ENCODE results near the gene DNAH1. TPM values are rescaled to one million over a fixed set of nuclear protein-coding genes. Genes with fewer than 3 reads are reported as not detected.

DNAH1 gene
- total and polyA plus RNA-seq, 2 experiments from 2014 or later = 4.0 to 4.2 TPM

- no peak for TF ChIP-seq EZH2 (IDR thresholded peaks at IDR 0.05; ENCODE audit: borderline replicate concordance)
- TF ChIP-seq, protein P1, sequence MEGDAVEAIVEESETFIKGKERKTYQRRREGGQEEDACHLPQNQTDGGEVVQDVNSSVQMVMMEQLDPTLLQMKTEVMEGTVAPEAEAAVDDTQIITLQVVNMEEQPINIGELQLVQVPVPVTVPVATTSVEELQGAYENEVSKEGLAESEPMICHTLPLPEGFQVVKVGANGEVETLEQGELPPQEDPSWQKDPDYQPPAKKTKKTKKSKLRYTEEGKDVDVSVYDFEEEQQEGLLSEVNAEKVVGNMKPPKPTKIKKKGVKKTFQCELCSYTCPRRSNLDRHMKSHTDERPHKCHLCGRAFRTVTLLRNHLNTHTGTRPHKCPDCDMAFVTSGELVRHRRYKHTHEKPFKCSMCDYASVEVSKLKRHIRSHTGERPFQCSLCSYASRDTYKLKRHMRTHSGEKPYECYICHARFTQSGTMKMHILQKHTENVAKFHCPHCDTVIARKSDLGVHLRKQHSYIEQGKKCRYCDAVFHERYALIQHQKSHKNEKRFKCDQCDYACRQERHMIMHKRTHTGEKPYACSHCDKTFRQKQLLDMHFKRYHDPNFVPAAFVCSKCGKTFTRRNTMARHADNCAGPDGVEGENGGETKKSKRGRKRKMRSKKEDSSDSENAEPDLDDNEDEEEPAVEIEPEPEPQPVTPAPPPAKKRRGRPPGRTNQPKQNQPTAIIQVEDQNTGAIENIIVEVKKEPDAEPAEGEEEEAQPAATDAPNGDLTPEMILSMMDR (IDR thresholded peaks at IDR 0.05; ENCODE audit: poor library complexity) = peak; percentile 43
- 46% methylated on average over 10 of the region's 10 CpGs for WGBS (ENCODE audit: low lambda C conversion rate, missing lambda C conversion rate)
- Histone ChIP-seq H3K79me2 (no peaks in the 10 kb centered on the region), H3K4me3 (no peak overlapping the region), H4K20me1 (ENCODE audit: insufficient read depth, poor library complexity, severe bottlenecking) (no peaks in the 10 kb centered on the region), H3K9me3 (ENCODE audit: low read depth) (no peaks in the 10 kb centered on the region), H3K4me1 (ENCODE audit: insufficient read depth) (no peaks in the 10 kb centered on the region), H3K27ac (no peak overlapping the region), H3K36me3 (replicated peaks; ENCODE audit: insufficient read depth, low read depth) (no peaks in the 10 kb centered on the region), H3K27me3 (no peaks in the 10 kb centered on the region), H3K9me2 (replicated peaks; ENCODE audit: insufficient read depth) (no peaks in the 10 kb centered on the region), H3K4me2 (no peak overlapping the region), H2AFZ (no peak overlapping the region)
- peak; percentile 70 for DNase-seq (ENCODE audit: low spot score)
Measured at GRCh38 chr3:52385157-52385556, 69.0 kb downstream of the DNAH1 start.

- no peak overlapping the region for H3K4me2 ChIP-seq
- H3K4me3 ChIP-seq = no peak overlapping the region
- no peak for DNase-seq (ENCODE audit: low spot score)
- H3K79me2 ChIP-seq = no peaks in the 10 kb centered on the region
- no peak overlapping the region for H3K27ac ChIP-seq
- no peaks in the 10 kb centered on the region for H3K27me3 ChIP-seq
- H3K9me3 ChIP-seq (ENCODE audit: low read depth) = no peaks in the 10 kb centered on the region
- no peak for TF ChIP-seq EZH2phosphoT487 (IDR thresholded peaks at IDR 0.05; ENCODE audit: low read depth, severe bottlenecking, unreplicated experiment)
- TF ChIP-seq, protein P1 (IDR thresholded peaks at IDR 0.05; ENCODE audit: poor library complexity) = no peak
- TF ChIP-seq EZH2 (IDR thresholded peaks at IDR 0.05; ENCODE audit: borderline replicate concordance) = no peak
- H3K4me1 ChIP-seq (ENCODE audit: insufficient read depth) = no peaks in the 10 kb centered on the region
- WGBS (ENCODE audit: low lambda C conversion rate, missing lambda C conversion rate) = 78% methylated on average over 2 of the region's 2 CpGs
- no peak overlapping the region for H2AFZ ChIP-seq
- H3K36me3 ChIP-seq (replicated peaks; ENCODE audit: insufficient read depth, low read depth) = no peaks in the 10 kb centered on the region
- no peaks in the 10 kb centered on the region for H4K20me1 ChIP-seq (ENCODE audit: insufficient read depth, poor library complexity, severe bottlenecking)
- no peaks in the 10 kb centered on the region for H3K9me2 ChIP-seq (replicated peaks; ENCODE audit: insufficient read depth)
Measured at GRCh38 chr3:52387481-52387880, 71.4 kb downstream of the DNAH1 start.

DNA sequence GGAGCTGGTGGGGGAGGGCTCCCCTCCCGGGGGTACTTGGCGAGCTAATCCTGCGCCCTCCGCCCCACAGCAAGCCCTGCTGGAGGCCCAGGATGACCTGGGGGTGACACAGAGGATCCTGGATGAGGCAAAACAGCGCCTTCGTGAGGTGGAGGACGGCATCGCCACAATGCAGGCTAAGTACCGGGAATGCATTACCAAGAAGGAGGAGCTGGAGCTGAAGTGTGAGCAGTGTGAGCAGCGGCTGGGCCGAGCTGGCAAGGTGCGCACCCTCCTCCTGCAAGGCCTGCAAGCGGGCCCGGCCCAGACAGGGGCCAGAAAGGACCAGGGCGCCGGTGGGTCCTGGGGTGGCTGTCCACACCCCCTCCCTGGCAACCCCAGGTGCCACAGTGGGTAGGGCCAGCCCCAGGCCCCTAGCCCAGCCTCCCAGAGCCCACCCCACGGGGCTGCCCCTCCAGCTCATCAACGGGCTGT, 72.3 kb downstream of the DNAH1 start:
- H3K9me2 ChIP-seq (replicated peaks; ENCODE audit: insufficient read depth) = no peaks in the 10 kb centered on the region
- H3K4me1 ChIP-seq (ENCODE audit: insufficient read depth) = no peaks in the 10 kb centered on the region
- no peak for DNase-seq (ENCODE audit: low spot score)
- H3K4me3 ChIP-seq = no peak overlapping the region
- TF ChIP-seq EZH2phosphoT487 (IDR thresholded peaks at IDR 0.05; ENCODE audit: low read depth, severe bottlenecking, unreplicated experiment) (no peak), EZH2 (IDR thresholded peaks at IDR 0.05; ENCODE audit: borderline replicate concordance) (no peak)
- TF ChIP-seq, protein P1 (IDR thresholded peaks at IDR 0.05; ENCODE audit: poor library complexity) = no peak
- no peak overlapping the region for H3K27ac ChIP-seq
- no peaks in the 10 kb centered on the region for H3K36me3 ChIP-seq (replicated peaks; ENCODE audit: insufficient read depth, low read depth)
- WGBS (ENCODE audit: low lambda C conversion rate, missing lambda C conversion rate) = 80% methylated on average over 15 of the region's 18 CpGs
- H4K20me1 ChIP-seq (ENCODE audit: insufficient read depth, poor library complexity, severe bottlenecking) = no peaks in the 10 kb centered on the region
- no peak overlapping the region for H3K4me2 ChIP-seq
- H2AFZ ChIP-seq = no peak overlapping the region
- H3K9me3 ChIP-seq (ENCODE audit: low read depth) = no peaks in the 10 kb centered on the region
- H3K79me2 ChIP-seq = no peaks in the 10 kb centered on the region
- no peaks in the 10 kb centered on the region for H3K27me3 ChIP-seq

DNA sequence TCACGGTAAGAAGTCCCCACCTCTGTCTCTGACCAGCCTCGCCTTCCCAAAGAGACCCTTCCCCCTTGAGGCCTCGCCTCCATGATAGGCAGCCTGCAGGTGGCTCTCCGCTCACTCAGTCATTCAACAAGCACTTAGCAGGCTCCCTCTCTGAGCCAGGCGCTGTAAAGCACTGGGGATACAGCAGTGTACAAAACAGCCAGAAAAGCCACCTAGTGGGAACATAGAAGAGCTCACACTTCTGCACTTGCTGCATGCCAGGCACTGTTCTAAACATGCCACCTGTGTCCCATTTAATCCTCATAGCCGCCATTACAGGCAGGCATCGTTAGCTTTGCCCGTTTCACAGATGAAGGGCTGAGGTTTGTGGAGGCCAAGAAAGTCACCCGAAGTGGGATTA, 72.8 kb downstream of the DNAH1 start:
- Histone ChIP-seq H4K20me1 (ENCODE audit: insufficient read depth, poor library complexity, severe bottlenecking) (no peaks in the 10 kb centered on the region), H3K27me3 (no peaks in the 10 kb centered on the region), H3K4me3 (no peak overlapping the region), H3K36me3 (replicated peaks; ENCODE audit: insufficient read depth, low read depth) (no peaks in the 10 kb centered on the region), H3K27ac (no peak overlapping the region), H3K79me2 (no peaks in the 10 kb centered on the region), H3K9me3 (ENCODE audit: low read depth) (no peaks in the 10 kb centered on the region), H2AFZ (no peak overlapping the region), H3K4me2 (no peak overlapping the region), H3K4me1 (ENCODE audit: insufficient read depth) (no peaks in the 10 kb centered on the region), H3K9me2 (replicated peaks; ENCODE audit: insufficient read depth) (no peaks in the 10 kb centered on the region)
- DNase-seq (ENCODE audit: low spot score) = no peak
- 89% methylated on average over 9 of the region's 9 CpGs for WGBS (ENCODE audit: low lambda C conversion rate, missing lambda C conversion rate)
- TF ChIP-seq EZH2 (IDR thresholded peaks at IDR 0.05; ENCODE audit: borderline replicate concordance) (no peak), EZH2phosphoT487 (IDR thresholded peaks at IDR 0.05; ENCODE audit: low read depth, severe bottlenecking, unreplicated experiment) (no peak)
- TF ChIP-seq, protein P1 (IDR thresholded peaks at IDR 0.05; ENCODE audit: poor library complexity) = no peak

Data from hepatocyte (in vitro differentiated cells).